ENCODE results near the gene RAB3D.

Gene RAB3D

GRCh38 chr19:11380653-11381537 lies 41.4 kb upstream of the RAB3D start (continued):
- TF ChIP-seq ZSCAN18 (tag by site-specific recombination; IDR thresholded peaks at IDR 0.05) = no peak
- peak; percentile 31; the same call in 1 of the 2 replicates for TF ChIP-seq ZFP69B (tag by site-specific recombination; IDR thresholded peaks at IDR 0.05)
- TF ChIP-seq ZNF16 (tag by site-specific recombination; IDR thresholded peaks at IDR 0.05; ENCODE audit: low read depth) = no peak
- TF ChIP-seq ZNF121 (tag by site-specific recombination; IDR thresholded peaks at IDR 0.05) = no peak
- TF ChIP-seq ZSCAN5A (tag by site-specific recombination; IDR thresholded peaks at IDR 0.05) = 0 out of 2 replicates have a peak, but pooled peaks have one; percentile 13
- TF ChIP-seq ZSCAN16 (tag by site-specific recombination; IDR thresholded peaks at IDR 0.05) = no peak
- TF ChIP-seq ZFHX2 (tag by site-specific recombination; conservative IDR thresholded peaks at IDR 0.05) = peak; percentile 78
- TF ChIP-seq KLF9 (tag by site-specific recombination; IDR thresholded peaks at IDR 0.05; ENCODE audit: low read depth) = no peak
- TF ChIP-seq ZNF513 (tag by site-specific recombination; IDR thresholded peaks at IDR 0.05) = no peak
- 0 out of 2 replicates have a peak, but pooled peaks have one; percentile 11 for TF ChIP-seq ZNF692 (tag by site-specific recombination; IDR thresholded peaks at IDR 0.05)
- no peak for TF ChIP-seq ZNF140 (tag by site-specific recombination; IDR thresholded peaks at IDR 0.05)
- TF ChIP-seq ZNF19 (tag by site-specific recombination; IDR thresholded peaks at IDR 0.05; ENCODE audit: low read depth) = no peak
- peak; percentile 37; the same call in 1 of the 2 replicates for TF ChIP-seq ZSCAN23 (tag by site-specific recombination; IDR thresholded peaks at IDR 0.05)
- TF ChIP-seq HOXC10 (CRISPR knock-in tag; IDR thresholded peaks at IDR 0.05) = no peak
- no peak for TF ChIP-seq ZNF280D (tag by site-specific recombination; IDR thresholded peaks at IDR 0.05)
- TF ChIP-seq REST (tag by site-specific recombination; IDR thresholded peaks at IDR 0.05) = no peak
- TF ChIP-seq ZNF239 (tag by site-specific recombination; IDR thresholded peaks at IDR 0.05) = no peak
- no peak for TF ChIP-seq ZNF266 (tag by site-specific recombination; IDR thresholded peaks at IDR 0.05; ENCODE audit: low read depth)
- TF ChIP-seq TCF7L2 (IDR thresholded peaks at IDR 0.05; ENCODE audit: borderline replicate concordance, low read depth, low read length) = no peak
- no peak for TF ChIP-seq HIC1 (tag by site-specific recombination; IDR thresholded peaks at IDR 0.05)
- TF ChIP-seq OVOL3 (tag by site-specific recombination; IDR thresholded peaks at IDR 0.05) = no peak
- TF ChIP-seq ZNF501 (tag by site-specific recombination; IDR thresholded peaks at IDR 0.05) = peak; percentile 29; the same call in 1 of the 2 replicates
